HG03175 (cell line): Measurements from ENCODE around the gene PTPRM.

Experiments
- ATAC-seq: cut with Tn5 transposase; IDR thresholded peaks from one replicate; pipeline ENCODE4 v1.9.1; 2021; ENCODE audit warnings: mild to moderate bottlenecking, moderate library complexity; ENCODE audit not compliant: unreplicated experiment

Gene PTPRM

GRCh38 chr18:7886436-7886835 is 319.3 kb downstream of the PTPRM start:
- no peak for ATAC-seq

DNA sequence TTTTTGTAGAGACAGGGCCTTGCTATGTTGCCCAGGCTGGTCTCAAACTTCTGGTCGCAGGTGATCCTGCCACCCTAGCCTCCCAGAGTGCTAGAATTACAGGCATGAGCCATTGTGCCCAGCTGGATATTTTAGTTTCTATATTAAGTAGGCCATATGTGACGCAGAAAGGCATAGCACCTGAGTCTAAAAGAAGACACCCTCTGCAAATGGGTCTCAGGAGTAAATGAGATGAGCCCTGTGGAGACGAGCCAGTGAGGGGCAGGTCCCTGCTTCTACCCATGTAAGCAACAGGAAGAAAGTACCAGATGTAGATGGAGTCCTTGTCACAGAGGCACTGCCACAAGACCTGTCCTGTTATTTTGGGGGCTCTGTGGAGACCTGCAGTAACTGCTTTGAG is 322.4 kb downstream of the PTPRM start:
- ATAC-seq, result no peak

DNA sequence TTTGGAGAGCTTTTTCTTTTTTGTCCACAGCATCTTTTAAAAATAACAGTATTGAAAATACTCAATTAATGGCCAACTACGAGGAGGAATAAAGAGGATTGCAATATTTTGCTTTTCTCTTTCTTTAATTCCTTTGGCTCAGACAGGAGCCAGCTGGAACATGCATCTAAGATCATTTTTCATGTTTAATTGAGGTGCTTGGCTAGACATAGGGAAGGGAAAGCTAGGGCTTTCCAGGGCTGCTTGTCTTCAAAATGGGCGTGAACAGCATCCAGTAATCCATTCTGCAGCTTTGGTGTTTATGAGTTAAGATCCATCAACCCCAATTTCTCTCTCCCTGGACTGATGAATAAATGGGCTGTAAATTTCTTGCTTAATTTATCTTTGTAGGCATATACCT is 323.0 kb downstream of the PTPRM start:
- ATAC-seq, result no peak

DNA sequence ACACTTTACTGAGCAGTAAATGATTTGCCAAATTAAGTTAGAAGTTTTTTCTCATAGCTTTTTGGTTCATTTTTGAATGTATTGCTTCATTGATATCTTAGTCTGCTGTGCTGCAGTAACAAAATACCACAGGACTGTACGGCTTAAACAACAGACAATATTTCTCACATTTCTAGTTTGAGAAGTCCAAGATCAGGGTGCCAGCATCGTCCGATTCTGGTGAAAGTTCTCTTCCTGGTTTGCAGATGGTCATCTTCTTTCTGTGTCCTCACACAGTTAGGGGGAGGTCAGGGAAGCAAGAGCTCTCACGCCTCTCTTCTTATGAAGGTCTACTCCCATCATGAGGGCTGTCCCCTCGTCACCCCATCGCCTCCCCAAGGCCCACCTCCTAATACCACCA is 325.4 kb downstream of the PTPRM start:
- no peak for ATAC-seq

DNA sequence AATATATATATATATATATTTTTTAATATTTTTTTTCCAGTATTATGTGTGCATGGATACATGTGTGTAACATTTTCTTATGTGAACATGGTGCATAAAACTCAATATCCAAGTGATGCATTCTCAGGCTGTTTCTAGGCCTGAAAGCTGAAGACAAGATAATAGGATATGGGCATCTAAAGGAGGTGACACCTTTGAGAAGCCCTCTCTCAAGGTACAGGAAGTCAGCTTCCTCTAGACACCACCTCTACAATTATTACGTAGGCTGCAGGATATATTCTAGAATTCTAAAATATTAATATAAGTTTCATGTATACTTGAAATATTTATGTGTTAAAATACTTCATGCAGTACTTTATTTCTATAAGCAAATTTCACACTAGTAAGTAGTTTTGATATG is 327.5 kb downstream of the PTPRM start:
- ATAC-seq, result no peak

GRCh38 chr18:7895346-7895745 is 328.2 kb downstream of the PTPRM start:
- ATAC-seq, result no peak

GRCh38 chr18:7896161-7896560 is 329.0 kb downstream of the PTPRM start:
- no peak for ATAC-seq

DNA sequence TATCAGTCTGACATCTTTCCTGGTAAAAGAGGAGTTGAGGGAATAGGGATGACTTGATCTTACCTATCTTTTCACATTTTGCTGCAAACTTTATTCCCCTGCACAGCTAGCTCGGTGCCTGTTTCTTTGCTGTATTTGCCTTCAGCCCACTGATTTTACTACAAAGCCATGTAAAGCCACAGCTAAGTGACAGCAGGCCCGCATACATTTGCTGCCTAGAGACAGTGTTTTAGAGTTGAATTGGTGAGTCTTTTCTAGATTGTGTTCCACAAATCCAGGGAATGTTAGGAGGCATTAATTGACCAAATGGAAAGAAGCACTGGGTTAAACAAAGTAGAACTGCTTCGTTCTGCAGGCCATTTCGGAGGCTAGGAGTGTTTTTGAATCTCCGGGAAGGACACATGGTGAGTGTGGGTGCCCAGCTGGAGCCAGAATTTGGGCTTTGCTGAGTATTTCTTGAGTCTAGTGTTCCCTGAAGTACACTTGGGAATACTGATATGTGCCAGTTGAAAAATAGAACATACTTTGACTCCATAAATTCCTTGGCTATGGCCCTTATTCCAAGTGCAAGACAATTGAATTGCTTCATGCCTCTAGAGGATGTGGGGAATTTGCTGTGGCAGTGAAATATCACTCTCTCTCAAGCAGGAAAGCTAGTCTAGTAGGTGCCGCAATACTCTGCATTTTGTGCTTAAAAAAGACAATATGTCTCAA is 329.8 kb downstream of the PTPRM start:
- ATAC-seq, result no peak

DNA sequence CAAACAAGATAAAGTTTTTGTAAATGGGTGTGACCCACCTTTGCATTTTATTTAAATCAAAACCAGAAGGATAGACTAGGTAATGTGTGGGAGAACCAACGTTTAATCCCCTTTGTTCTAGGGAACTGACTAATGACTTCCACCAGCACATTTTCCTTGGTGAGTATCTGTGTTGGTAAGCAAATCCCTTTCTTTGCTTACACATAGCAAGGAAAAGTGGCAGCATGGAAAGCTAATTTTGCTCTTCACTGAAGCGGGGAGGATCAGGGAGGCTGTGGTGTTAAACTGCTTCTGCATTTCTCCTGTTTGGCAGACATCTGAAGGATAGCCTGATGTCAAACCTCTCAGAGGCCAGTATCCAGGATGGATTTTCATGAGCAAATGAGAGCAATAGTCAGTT is 331.1 kb downstream of the PTPRM start:
- no peak for ATAC-seq

DNA sequence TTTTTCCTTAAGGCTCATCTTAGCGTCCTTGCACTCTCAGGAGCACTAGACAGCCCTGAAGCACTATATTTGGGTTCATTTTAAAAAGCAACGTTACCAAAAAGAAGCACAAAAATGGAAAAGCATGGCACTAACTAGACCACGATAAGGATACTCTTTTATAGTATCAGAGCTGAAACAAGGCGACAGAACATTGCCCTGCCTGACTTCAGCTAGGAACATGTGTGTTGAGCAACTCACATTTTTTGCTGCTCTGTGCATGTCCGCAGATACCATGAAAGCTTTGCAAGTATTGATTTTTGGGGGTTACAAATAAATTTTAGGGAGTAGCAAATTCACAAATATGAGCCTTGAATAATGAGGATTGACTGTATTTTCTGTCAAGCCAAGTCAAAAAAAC is 332.0 kb downstream of the PTPRM start:
- ATAC-seq, result no peak

GRCh38 chr18:7900091-7900490 is 333.0 kb downstream of the PTPRM start:
- no peak for ATAC-seq

GRCh38 chr18:7901657-7902056 is 334.5 kb downstream of the PTPRM start:
- no peak for ATAC-seq

DNA sequence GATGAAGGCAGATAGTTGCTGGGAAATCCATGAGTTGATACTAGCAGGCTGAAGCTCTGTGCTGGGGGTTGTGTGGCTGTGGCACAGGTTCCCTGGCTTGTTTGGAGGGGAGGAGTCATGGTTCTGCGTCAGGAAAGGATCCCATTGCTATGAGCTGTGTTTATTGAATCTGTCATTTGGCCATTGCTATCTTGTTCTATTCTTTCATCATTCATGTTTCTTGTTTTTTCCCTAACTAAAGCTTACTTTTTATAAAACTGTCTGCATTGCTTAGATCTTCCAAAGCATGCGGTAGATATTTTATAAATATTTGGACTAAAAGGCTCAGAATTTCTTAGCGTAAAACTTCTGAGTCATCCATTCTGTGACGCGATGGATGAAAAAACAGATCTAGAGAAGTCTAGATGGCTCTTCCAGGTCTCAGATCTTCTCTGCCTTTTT is 335.3 kb downstream of the PTPRM start:
- ATAC-seq, result no peak

DNA sequence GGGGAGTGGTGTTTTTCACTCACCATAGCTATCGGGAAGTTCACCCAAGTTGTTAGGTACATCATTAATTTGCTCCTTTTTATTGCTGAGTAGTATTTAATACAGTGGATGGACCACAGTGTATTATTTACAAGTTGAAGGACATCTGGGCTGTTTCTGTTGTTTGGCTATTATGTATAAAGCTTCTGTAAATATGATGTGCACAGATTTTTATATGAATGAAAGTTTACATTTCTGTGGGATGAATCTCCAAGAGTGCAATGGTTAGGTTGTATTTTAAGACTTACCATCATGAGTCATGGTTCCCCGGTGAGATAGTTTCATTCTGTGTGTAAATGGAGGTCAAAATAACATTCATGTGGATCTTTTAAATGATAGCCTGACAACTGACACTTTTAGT is 337.4 kb downstream of the PTPRM start:
- ATAC-seq, result no peak

DNA sequence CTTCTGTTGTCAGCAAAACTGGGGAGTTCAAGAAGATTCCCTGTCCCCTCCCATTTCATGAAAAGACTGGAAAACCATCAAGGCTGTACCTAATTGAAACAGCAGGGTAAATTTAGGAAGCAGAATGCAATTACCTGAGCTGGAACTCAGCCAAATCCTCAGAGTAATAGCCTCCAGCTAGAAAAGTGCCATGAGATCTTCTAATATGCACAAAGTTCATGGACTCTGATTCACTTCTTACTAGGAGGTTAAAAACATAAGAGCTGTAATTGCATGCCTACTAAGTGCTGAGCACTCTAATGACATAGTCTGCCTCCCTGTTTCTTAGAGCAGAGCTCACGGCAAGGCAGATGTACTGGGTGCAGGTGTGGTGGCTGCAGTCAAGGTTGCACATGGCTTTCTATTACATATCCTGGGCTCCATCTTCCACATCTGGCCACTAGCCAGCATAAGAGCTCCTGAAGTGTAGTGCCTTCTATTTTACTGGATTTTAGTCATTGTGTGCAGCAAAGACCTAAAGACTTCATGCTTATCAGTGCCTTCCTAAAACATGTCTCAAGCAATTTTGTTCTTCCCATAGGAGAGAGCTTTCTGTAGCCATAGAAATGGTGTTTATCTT is 341.7 kb downstream of the PTPRM start:
- ATAC-seq, result no peak

- no peak for ATAC-seq
These were observed 347.9 kb downstream of the PTPRM start for GRCh38 chr18:7914834-7915670.

- ATAC-seq, result no peak
These were observed 351.6 kb downstream of the PTPRM start for GRCh38 chr18:7918701-7919100.

- ATAC-seq, result no peak
These were observed 352.4 kb downstream of the PTPRM start for GRCh38 chr18:7919565-7919964.

DNA sequence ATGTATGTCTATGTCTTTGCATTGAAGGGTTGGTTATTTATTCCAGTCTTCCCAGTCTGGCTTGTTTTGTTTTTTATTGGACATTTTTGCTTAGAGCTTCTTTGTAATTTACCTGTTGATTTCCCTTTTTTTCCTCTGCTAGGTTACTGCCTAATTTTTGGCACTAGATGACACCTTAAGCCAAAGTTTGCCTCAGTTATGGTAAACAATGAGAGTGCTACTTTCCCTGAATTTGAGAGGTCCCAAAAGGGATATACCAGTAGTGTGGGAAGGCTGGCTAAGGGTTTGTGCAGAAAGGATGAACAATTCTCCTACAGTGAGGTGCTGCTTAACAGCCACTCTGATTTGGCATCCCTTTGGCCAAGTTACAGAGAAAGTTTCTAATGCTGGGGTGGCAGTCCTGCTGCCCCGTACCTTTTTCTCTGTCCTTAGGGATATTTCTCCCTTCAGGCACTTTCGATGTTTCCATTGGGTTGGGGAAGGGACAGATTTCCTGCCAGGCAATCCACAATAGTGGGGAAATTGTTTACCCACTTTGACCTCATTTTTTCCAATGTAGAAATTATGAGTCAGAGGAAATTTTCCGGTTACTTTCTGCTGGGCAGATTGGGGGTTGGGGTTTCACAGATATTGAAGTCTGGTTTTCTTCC is 354.9 kb downstream of the PTPRM start:
- no peak for ATAC-seq

GRCh38 chr18:7923105-7923504 is 356.0 kb downstream of the PTPRM start:
- no peak for ATAC-seq

GRCh38 chr18:7924616-7925015 is 357.5 kb downstream of the PTPRM start:
- no peak for ATAC-seq
